H1 (cell line): ENCODE results near the gene PKD1. TPM values are rescaled to one million over a fixed set of nuclear protein-coding genes. Genes with fewer than 3 reads are reported as not detected.

Experiments
- CTCF ChIA-PET: fragments of 300-600 bp; sonication (Branson Sonifier 250); formaldehyde crosslinking; loops from one replicate; lab custom pipeline; 2021; ENCODE audit not compliant: partially characterized antibody; lab: Charles Lee
- POLR2A ChIA-PET: fragments of 300-600 bp; sonication (Branson Sonifier 250); formaldehyde crosslinking; loops from one replicate; lab custom pipeline; 2021; ENCODE audit warnings: inconsistent platforms; ENCODE audit not compliant: partially characterized antibody; lab: Charles Lee
- DNase-seq, 2 experiments: peaks; one replicate each; pipeline versions ENCODE4 v3.0.0 to v3.0.0-alpha.2; 2010 to 2022; ENCODE audit warnings: low spot score in 2 of 2, low read depth in 1 of 2, mixed read lengths in 1 of 2
- FAIRE-seq: peaks from 2 replicates; lab custom pipeline; 2011; peaks lifted over from hg19 to GRCh38; lab: Jason Lieb, UNC
- H2AFZ ChIP-seq: 2 replicates; pipeline ENCODE4 v1.8.1; 2012; ENCODE audit warnings: low read length, inconsistent platforms
- H2AK5ac ChIP-seq: 2 replicates; pipeline ENCODE4 v1.6.1; 2013; ENCODE audit warnings: low read depth, low read length
- H2BK120ac ChIP-seq: replicated peaks from 2 replicates; pipeline ENCODE3; 2013; ENCODE audit warnings: low read depth, low read length, inconsistent platforms
- H2BK12ac ChIP-seq: 2 replicates; pipeline ENCODE4 v1.6.1; 2013; ENCODE audit warnings: low read depth, low read length
- H2BK15ac ChIP-seq: 2 replicates; pipeline ENCODE4 v1.6.1; 2013; ENCODE audit warnings: low read length
- H2BK20ac ChIP-seq: 2 replicates; pipeline ENCODE4 v1.6.1; 2013; ENCODE audit warnings: low read length
- H2BK5ac ChIP-seq: 2 replicates; pipeline ENCODE4 v1.6.1; 2013; ENCODE audit warnings: low read depth, low read length
- H3K14ac ChIP-seq: 2 replicates; pipeline ENCODE4 v1.6.1; 2013; ENCODE audit warnings: inconsistent platforms; ENCODE audit not compliant: insufficient read length
- H3K18ac ChIP-seq: 2 replicates; pipeline ENCODE4 v1.6.1; 2013; ENCODE audit warnings: low read length; ENCODE audit errors: extremely low read depth
- H3K23ac ChIP-seq: 2 replicates; pipeline ENCODE4 v1.6.1; 2013; ENCODE audit warnings: inconsistent platforms; ENCODE audit not compliant: insufficient read length
- H3K23me2 ChIP-seq: 2 replicates; pipeline ENCODE4 v1.6.1; 2013; ENCODE audit warnings: low read depth, low read length
- H3K27ac ChIP-seq: 2 replicates; pipeline ENCODE4 v1.6.1; 2011; ENCODE audit warnings: low read depth, low read length, inconsistent platforms
- H3K27me3 ChIP-seq, 4 experiments: replicated peaks in 1 of 4; 1 replicate in 1 of 4; 2 replicates in 3 of 4; pipeline versions ENCODE4 v1.6.1 to v1.8.1; 2011 to 2013; ENCODE audit warnings: low read length in 3 of 4, mild to moderate bottlenecking in 3 of 4, inconsistent platforms in 2 of 4, mixed read lengths in 2 of 4, moderate library complexity in 1 of 4; ENCODE audit not compliant: control insufficient read depth in 3 of 4, insufficient read depth in 3 of 4; ENCODE audit errors: extremely low read depth in 1 of 4
- H3K36me3 ChIP-seq, 4 experiments: 2 replicates each; pipeline versions ENCODE4 v1.6.1 to v1.8.1; 2011 to 2013; ENCODE audit warnings: mild to moderate bottlenecking in 4 of 4, low read length in 3 of 4, moderate library complexity in 2 of 4, control low read depth in 1 of 4, inconsistent platforms in 1 of 4; ENCODE audit not compliant: insufficient read depth in 4 of 4, control insufficient read depth in 2 of 4
- H3K4ac ChIP-seq: replicated peaks from 2 replicates; pipeline ENCODE3; 2013; ENCODE audit warnings: low read length, low read depth, mixed read lengths, inconsistent platforms; ENCODE audit not compliant: insufficient read length
- H3K4me1 ChIP-seq, 4 experiments: replicated peaks in 1 of 4; 1 replicate in 1 of 4; 2 replicates in 3 of 4; pipeline versions ENCODE4 v1.6.1 to v1.8.1; 2011 to 2013; ENCODE audit warnings: low read length in 3 of 4, inconsistent platforms in 2 of 4, mixed read lengths in 1 of 4; ENCODE audit not compliant: insufficient read depth in 4 of 4, control insufficient read depth in 3 of 4
- H3K4me2 ChIP-seq, 2 experiments: 2 replicates each; pipeline versions ENCODE4 v1.6.1 to v1.8.1; 2011 to 2013; ENCODE audit warnings: low read depth in 2 of 2, low read length in 2 of 2, control low read depth in 1 of 2, inconsistent platforms in 1 of 2, mild to moderate bottlenecking in 1 of 2; ENCODE audit not compliant: insufficient read depth in 1 of 2
- H3K4me3 ChIP-seq, 4 experiments: fragments of 200-600, 300-600 bp in 1 of 4; sonication (generic), shearing (Covaris generic), sonication (Bioruptor Twin) in 1 of 4; 2 replicates each; pipeline versions ENCODE4 v1.5.1 to v1.8.1; 2011 to 2016; ENCODE audit warnings: low read length in 4 of 4, low read depth in 3 of 4, control low read depth in 2 of 4, inconsistent platforms in 2 of 4, mild to moderate bottlenecking in 2 of 4, mixed read lengths in 1 of 4, moderate library complexity in 1 of 4; ENCODE audit not compliant: insufficient read depth in 2 of 4; ENCODE audit errors: extremely low read depth in 1 of 4
- H3K56ac ChIP-seq: replicated peaks from 2 replicates; pipeline ENCODE3; 2013; ENCODE audit warnings: low read depth, mild to moderate bottlenecking, mixed read lengths, low read length, inconsistent platforms; ENCODE audit not compliant: insufficient read length
- H3K79me1 ChIP-seq: 2 replicates; pipeline ENCODE4 v1.6.1; 2013; ENCODE audit warnings: low read depth, low read length, control low read depth
- H3K79me2 ChIP-seq, 2 experiments: 2 replicates each; pipeline versions ENCODE4 v1.6.1 to v1.8.1; 2012 to 2013; ENCODE audit warnings: low read length in 2 of 2, mild to moderate bottlenecking in 2 of 2, inconsistent platforms in 1 of 2; ENCODE audit not compliant: insufficient read depth in 2 of 2, control insufficient read depth in 1 of 2
- H3K9ac ChIP-seq, 4 experiments: replicated peaks in 1 of 4; 1 replicate in 1 of 4; 2 replicates in 3 of 4; pipeline versions ENCODE4 v1.6.1 to v1.8.1; 2011 to 2013; ENCODE audit warnings: low read depth in 3 of 4, low read length in 3 of 4, control low read depth in 2 of 4, mild to moderate bottlenecking in 2 of 4, moderate library complexity in 2 of 4, inconsistent platforms in 1 of 4; ENCODE audit errors: extremely low read depth in 1 of 4
- H3K9me3 ChIP-seq, 2 experiments: 2 replicates each; pipeline versions ENCODE4 v1.6.1 to v1.8.1; 2012 to 2013; ENCODE audit warnings: mild to moderate bottlenecking in 2 of 2, moderate library complexity in 2 of 2, control low read depth in 1 of 2, inconsistent platforms in 1 of 2, low read depth in 1 of 2, low read length in 1 of 2, mixed read lengths in 1 of 2; ENCODE audit not compliant: insufficient read depth in 2 of 2
- H4K20me1 ChIP-seq, 2 experiments: replicated peaks in 1 of 2; 2 replicates each; pipeline versions ENCODE3 to v1.8.1; 2011 to 2013; ENCODE audit warnings: inconsistent platforms in 2 of 2, low read length in 2 of 2, mild to moderate bottlenecking in 1 of 2; ENCODE audit not compliant: insufficient read depth in 2 of 2, control insufficient read depth in 1 of 2
- H4K5ac ChIP-seq: 2 replicates; pipeline ENCODE4 v1.6.1; 2013; ENCODE audit warnings: low read length, low read depth, mixed read lengths, inconsistent platforms; ENCODE audit not compliant: insufficient read length
- H4K8ac ChIP-seq: 2 replicates; pipeline ENCODE4 v1.8.0; 2013; ENCODE audit warnings: mild to moderate bottlenecking, moderate library complexity, low read length, inconsistent platforms; ENCODE audit not compliant: insufficient read depth; ENCODE audit errors: extremely low read depth
- H4K91ac ChIP-seq: replicated peaks from 2 replicates; pipeline ENCODE3; 2013; ENCODE audit warnings: low read length, mixed read lengths, inconsistent platforms; ENCODE audit not compliant: insufficient read length
- ASH2L ChIP-seq: fragments of 200-600, 300-600 bp; sonication (generic); IDR thresholded peaks from one replicate; pipeline ENCODE4 v1.7.1; 2017; ENCODE audit warnings: low read length
- BCL11A ChIP-seq, 2 experiments: IDR thresholded peaks; one replicate each; pipeline ENCODE4 v1.6.1; 2011; ENCODE audit warnings: low read depth in 2 of 2, low read length in 2 of 2, mild to moderate bottlenecking in 2 of 2
- EP300 ChIP-seq, 2 experiments: IDR thresholded peaks; 1 replicate in 1 of 2; 2 replicates in 1 of 2; pipeline ENCODE4 v1.6.1; 2011 to 2012; ENCODE audit warnings: low read depth in 2 of 2, low read length in 2 of 2, mild to moderate bottlenecking in 2 of 2, borderline replicate concordance in 1 of 2, inconsistent platforms in 1 of 2, moderate library complexity in 1 of 2
- GTF2F1 ChIP-seq: IDR thresholded peaks from 2 replicates; pipeline ENCODE4 v1.6.1; 2012; ENCODE audit warnings: low read depth, low read length, improper control_type of control experiment, borderline replicate concordance
- JUN ChIP-seq: IDR thresholded peaks from 2 replicates; pipeline ENCODE4 v1.6.1; 2011; ENCODE audit warnings: low read depth, mild to moderate bottlenecking, improper control_type of control experiment, low read length
- POLR2A ChIP-seq, 2 experiments: IDR thresholded peaks; 1 replicate in 1 of 2; 2 replicates in 1 of 2; pipeline ENCODE4 v1.6.1; 2011; ENCODE audit warnings: low read depth in 2 of 2, low read length in 2 of 2, mild to moderate bottlenecking in 2 of 2; ENCODE audit errors: control extremely low read depth in 1 of 2
- RNF2 ChIP-seq: fragments of 200-900, 300-1000 bp; sonication (generic); IDR thresholded peaks from 2 replicates; pipeline ENCODE4 v1.7.1; 2016; ENCODE audit warnings: borderline replicate concordance, low read depth, mild to moderate bottlenecking, antibody characterized with exemption, low read length; ENCODE audit not compliant: poor library complexity, severe bottlenecking; ENCODE audit errors: missing control alignments
- SP1 ChIP-seq: IDR thresholded peaks from 2 replicates; pipeline ENCODE4 v1.6.1; 2011; ENCODE audit warnings: low read depth, low read length
- SP2 ChIP-seq: IDR thresholded peaks from 2 replicates; pipeline ENCODE4 v1.6.1; 2012; ENCODE audit warnings: mild to moderate bottlenecking, low read length, inconsistent platforms
- TBP ChIP-seq: IDR thresholded peaks from 2 replicates; pipeline ENCODE4 v1.6.1; 2011; ENCODE audit warnings: low read depth, low read length, improper control_type of control experiment
- TEAD4 ChIP-seq: IDR thresholded peaks from 2 replicates; pipeline ENCODE4 v1.6.1; 2012; ENCODE audit warnings: low read depth, low read length, inconsistent platforms, mixed read lengths
- WGBS, 2 experiments: shearing (Covaris generic) in 1 of 2; methylation state at CpG; one replicate each; pipeline versions ENCODE4 v1.1.6 to v1.1.7; 2013 to 2015; ENCODE audit warnings: low lambda C conversion rate in 2 of 2, mixed read lengths in 2 of 2, inconsistent platforms in 1 of 2, low coverage in 1 of 2, missing lambda C conversion rate in 1 of 2; ENCODE audit not compliant: insufficient replicate concordance in 2 of 2, insufficient coverage in 1 of 2, insufficient read length in 1 of 2; ENCODE audit errors: extremely low coverage in 1 of 2, missing lambda C conversion rate in 1 of 2; 5-methylcytosine and 5-hydroxymethylcytosine counted together
- polyA plus RNA-seq, 7 experiments: library from polyadenylated mRNA; depleted of rRNA in 3 of 7; stranded (reverse) in 5 of 7; unstranded in 2 of 7; fragments of >200 nt in 5 of 7; fragments of 200-250 nt in 2 of 7; gene quantifications; 1 replicate in 5 of 7; 2 replicates in 1 of 7; 4 replicates in 1 of 7; pipeline versions ENCODE4 v1.2.1 to v1.2.3, GENCODE V29; 2011 to 2013; ENCODE audit warnings: missing spikeins in 2 of 7, mixed read lengths in 2 of 7
- total RNA-seq: library from RNA; stranded (reverse); fragmentation: NEBNext Ultra II Directional; extraction: Animal tissue kit (Norgen Biotek cat#: 25700); gene quantifications from 2 replicates; pipeline ENCODE4 v1.2.1, GENCODE V29; 2021

PKD1 gene
- total and polyA plus RNA-seq, 2 of the 8 experiments (the other 6 are each of a cell fraction or from before 2014, with no cell fraction given) = 40.6 to 52.7 TPM

DNA sequence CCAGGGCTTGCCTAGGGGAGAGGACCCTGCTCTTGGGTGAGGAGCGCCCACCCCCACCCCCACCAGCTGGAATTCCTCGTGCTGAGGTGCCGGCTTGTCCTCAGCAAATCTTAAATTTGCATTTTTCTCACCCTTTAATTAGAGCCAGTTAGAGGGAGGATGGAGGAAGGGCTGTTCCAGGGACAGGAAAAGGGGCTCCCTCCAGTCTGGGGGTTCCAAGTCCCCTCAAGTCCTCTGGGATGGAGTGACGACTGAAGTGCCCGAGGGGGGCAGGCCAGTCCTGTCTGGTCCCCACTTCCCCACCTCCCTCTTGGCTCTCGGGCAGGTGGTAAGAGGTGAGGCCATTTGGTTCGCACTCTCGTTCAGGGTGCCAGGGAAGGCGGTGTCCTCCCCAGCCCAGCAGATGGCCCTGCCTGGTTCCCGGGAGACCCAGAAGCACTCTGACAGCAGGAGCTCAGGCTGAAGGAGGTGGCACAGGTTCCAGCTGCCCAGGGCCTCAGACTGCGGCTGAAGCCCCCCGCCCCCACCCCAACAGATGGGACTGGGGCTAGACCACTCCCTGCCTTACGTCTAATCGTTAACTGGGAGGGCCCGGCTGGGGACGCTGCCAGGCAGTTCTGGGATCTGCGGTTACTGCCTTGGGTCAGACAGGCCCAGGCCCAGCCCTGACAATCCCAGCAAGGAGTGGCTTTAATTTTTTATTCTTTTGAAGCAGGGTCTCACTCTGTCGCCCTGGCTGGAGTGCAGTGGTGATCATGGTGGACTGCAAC is 14.9 kb upstream of the PKD1 start:
- ChIA-PET CTCF (interaction anchor here (0.6 to 4.4 kb wide), 8 partner anchors 10 to 855 kb away, joined by 3 to 24 read pairs (median 4); partner anchors contain the start of gene TSC2), POLR2A (interaction anchor here (0.7 to 15.0 kb wide), 34 partner anchors 9 to 365 kb away, joined by 3 to 312 read pairs (median 4); partner anchors contain the start of genes BRICD5, MLST8, NOXO1 and NPW)
- Histone ChIP-seq H2AFZ (no peak overlapping the region), H2BK20ac (no peak overlapping the region), H4K20me1 (peaks cover 9 to 43% of the 10 kb centered on the region in 2 experiments), H3K79me2 (peaks cover 9 to 30% of the 10 kb centered on the region in 2 experiments; a peak in 3 of 4 replicates), H3K14ac (no peak overlapping the region), H2AK5ac (0 out of 2 replicates have a peak overlapping the region, but pooled peaks have one; percentile 49), H3K18ac (peak overlapping the region; percentile 38; the same call in 1 of the 2 replicates), H3K23ac (no peak overlapping the region), H3K4me1 (peaks cover 3 to 36% (median 27%) of the 10 kb centered on the region in 4 experiments), H2BK15ac (0 out of 2 replicates have a peak overlapping the region, but pooled peaks have one; percentile 72), H3K23me2 (peaks cover 32% of the 10 kb centered on the region; the same call in 1 of the 2 replicates), H4K91ac (no peak overlapping the region), H2BK120ac (no peak overlapping the region), H3K79me1 (no peaks in the 10 kb centered on the region; the same call in 1 of the 2 replicates), H3K9ac (peak overlapping the region in 2 of 4 experiments; percentile 7 to 20; a peak in 1 of 7 replicates), H4K5ac (no peak overlapping the region), H3K4me3 (peak overlapping the region; percentile 15 to 85 (median 41); a peak in 7 of 8 replicates), H3K27me3 (peaks cover 0 to 6% (median 2%) of the 10 kb centered on the region in 4 experiments; a peak in 2 of 7 replicates), H3K27ac (no peak overlapping the region), H3K36me3 (peaks cover 5 to 35% (median 13%) of the 10 kb centered on the region in 4 experiments; a peak in 7 of 8 replicates), H3K4ac (no peak overlapping the region), H2BK5ac (peak overlapping the region; percentile 67; the same call in 1 of the 2 replicates), H4K8ac (no peak overlapping the region), H3K9me3 (no peaks in the 10 kb centered on the region), H2BK12ac (peak overlapping the region; percentile 35; the same call in 1 of the 2 replicates), H3K56ac (no peak overlapping the region), H3K4me2 (peak overlapping the region; percentile 94 to 97)
- peak; percentile 80 to 83 for DNase-seq
- 6% methylated on average over 18 of the region's 18 CpGs; no CpG with 5 or more reads in 1 of the 2 experiments for WGBS, 2 experiments
- FAIRE-seq = no peak
- TF ChIP-seq RNF2 = no peak
- TF ChIP-seq TEAD4 = peak; percentile 7; the same call in 1 of the 2 replicates
- TF ChIP-seq JUN = no peak
- 0 out of 3 replicates have a peak, but pooled peaks of 1 of the 2 experiments have one; percentile 4 for TF ChIP-seq EP300 (IDR thresholded peaks at IDR 0.05; ENCODE audit: borderline replicate concordance in 1 of 2, low read depth in 2 of 2, low read length in 2 of 2)
- no peak for TF ChIP-seq GTF2F1
- no peak for TF ChIP-seq SP1
- TF ChIP-seq BCL11A (IDR thresholded peaks at IDR 0.05; ENCODE audit: low read depth in 2 of 2, low read length in 2 of 2) = no peak
- peak in 1 of 2 experiments; percentile 12; a peak in 1 of 3 replicates for TF ChIP-seq POLR2A (IDR thresholded peaks at IDR 0.05; ENCODE audit: control extremely low read depth in 1 of 2, low read depth in 2 of 2, low read length in 2 of 2)
- no peak for TF ChIP-seq ASH2L
- TF ChIP-seq SP2 = no peak
- peak; percentile 43; the same call in 1 of the 2 replicates for TF ChIP-seq TBP
